HFFc6 (cell line): ENCODE measurements around the gene UBE2Q2. TPM values are rescaled to one million over a fixed set of nuclear protein-coding genes. Genes with fewer than 3 reads are reported as not detected.

ENCODE experiments used
- DNase-seq: peaks from one replicate; pipeline ENCODE4 v3.0.0-alpha.2; 2018
- H3K27ac Mint-ChIP-seq: 2 replicates; pipeline ENCODE4 v1.8.0; 2020; ENCODE audit warnings: mild to moderate bottlenecking, mixed read lengths
- H3K27me3 Mint-ChIP-seq: 2 replicates; pipeline ENCODE4 v1.8.0; 2021; ENCODE audit warnings: mild to moderate bottlenecking, moderate library complexity, mixed read lengths; ENCODE audit not compliant: insufficient read depth
- H3K36me3 Mint-ChIP-seq: 2 replicates; pipeline ENCODE4 v1.8.0; 2021; ENCODE audit warnings: low read depth, mixed read lengths
- H3K4me1 Mint-ChIP-seq: 2 replicates; pipeline ENCODE4 v1.8.0; 2020; ENCODE audit warnings: low read depth, mixed read lengths
- H3K4me3 Mint-ChIP-seq: 2 replicates; pipeline ENCODE4 v1.8.0; 2020; ENCODE audit warnings: mild to moderate bottlenecking, moderate library complexity, mixed read lengths
- H3K9me3 Mint-ChIP-seq: 2 replicates; pipeline ENCODE4 v1.8.0; 2020; ENCODE audit warnings: mild to moderate bottlenecking, mixed read lengths
- total RNA-seq, 6 experiments: library from RNA; stranded (reverse); fragmentation: NEBNext Ultra II Directional; extraction: Animal tissue kit (Norgen Biotek cat#: 25700); gene quantifications; 2 replicates in 1 of 6; 3 replicates in 5 of 6; pipeline ENCODE4 v1.2.3, GENCODE V29; 2021
- TF ChIP-seq, protein P1 (sequence below): fragments of 200-600 bp; sonication (generic); IDR thresholded peaks from 2 replicates; pipeline ENCODE4 v1.5.0; 2021; ENCODE audit warnings: antibody characterized with exemption, mild to moderate bottlenecking

Gene UBE2Q2
- total RNA-seq, 6 experiments from 2014 or later, result 38.4 to 45.6 (median 43.2) TPM

DNA sequence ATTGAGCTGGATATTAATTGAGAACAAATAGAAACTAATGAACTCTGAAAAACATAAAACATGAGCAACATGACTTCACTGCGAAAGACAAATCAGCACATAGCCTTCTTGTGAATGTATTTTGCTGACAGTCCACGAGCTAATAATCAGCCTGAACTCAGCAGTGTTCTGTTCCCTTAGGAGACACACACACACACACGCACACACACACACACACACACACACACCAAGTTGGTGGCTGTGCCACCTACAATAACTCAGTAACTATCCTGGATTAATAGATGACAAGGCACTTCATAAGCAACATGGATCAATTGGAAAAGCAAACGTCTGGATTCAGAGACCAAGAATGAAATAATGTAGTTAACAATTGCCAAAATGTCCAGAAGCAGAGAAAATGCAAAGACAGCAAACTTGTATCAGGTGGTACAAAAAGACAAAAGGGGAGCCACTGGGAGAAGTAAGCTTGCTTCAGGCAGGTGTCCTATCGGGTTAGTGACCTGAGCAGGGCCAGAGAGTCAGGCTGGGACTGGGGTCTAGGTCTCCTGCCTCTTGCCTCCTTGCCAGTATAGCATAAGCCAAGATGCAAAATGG, 20.5 kb upstream of the UBE2Q2 start:
- no peaks in the 10 kb centered on the region for H3K36me3 Mint-ChIP-seq

DNA sequence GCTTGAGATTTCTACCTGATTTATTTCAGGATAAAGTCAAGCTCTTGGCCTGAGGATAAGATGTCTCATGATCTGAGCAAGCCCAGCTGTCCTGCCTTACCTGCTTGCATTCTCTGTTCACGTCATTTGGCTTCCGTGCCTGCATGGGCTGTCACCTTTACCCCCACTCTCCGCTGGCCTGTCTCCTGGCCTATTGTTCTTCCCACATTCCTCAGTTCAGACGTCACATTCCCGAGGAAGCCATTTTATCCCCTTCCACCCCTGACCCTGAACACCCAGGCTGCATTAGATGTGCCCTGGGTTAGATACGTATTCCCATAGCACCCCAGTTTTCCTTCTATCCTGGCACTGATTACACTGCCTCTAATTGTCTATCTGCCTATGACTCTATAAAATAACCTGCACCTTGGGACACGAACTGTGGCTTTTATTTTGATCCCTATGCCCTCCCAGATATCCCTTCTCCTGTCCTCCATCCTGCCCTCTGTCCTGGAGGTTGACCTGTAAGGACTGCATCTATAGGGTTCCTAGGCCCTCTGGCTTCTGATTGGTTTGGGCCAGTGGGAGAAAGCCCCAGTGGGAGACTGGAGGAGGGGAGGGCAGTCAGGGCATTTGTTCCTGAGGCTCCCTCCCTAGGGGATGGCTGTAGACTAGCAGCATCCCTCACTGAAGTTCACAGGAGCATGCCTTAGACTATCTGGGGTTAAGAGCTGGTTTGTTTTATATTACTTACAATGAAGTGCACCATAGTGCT, 19.2 kb upstream of the UBE2Q2 start:
- Mint-ChIP-seq H3K36me3 (no peaks in the 10 kb centered on the region), H3K27ac (no peak overlapping the region), H3K4me3 (no peak overlapping the region), H3K4me1 (peaks cover 14% of the 10 kb centered on the region), H3K9me3 (no peaks in the 10 kb centered on the region), H3K27me3 (peaks cover 8% of the 10 kb centered on the region)
- TF ChIP-seq, protein P1, sequence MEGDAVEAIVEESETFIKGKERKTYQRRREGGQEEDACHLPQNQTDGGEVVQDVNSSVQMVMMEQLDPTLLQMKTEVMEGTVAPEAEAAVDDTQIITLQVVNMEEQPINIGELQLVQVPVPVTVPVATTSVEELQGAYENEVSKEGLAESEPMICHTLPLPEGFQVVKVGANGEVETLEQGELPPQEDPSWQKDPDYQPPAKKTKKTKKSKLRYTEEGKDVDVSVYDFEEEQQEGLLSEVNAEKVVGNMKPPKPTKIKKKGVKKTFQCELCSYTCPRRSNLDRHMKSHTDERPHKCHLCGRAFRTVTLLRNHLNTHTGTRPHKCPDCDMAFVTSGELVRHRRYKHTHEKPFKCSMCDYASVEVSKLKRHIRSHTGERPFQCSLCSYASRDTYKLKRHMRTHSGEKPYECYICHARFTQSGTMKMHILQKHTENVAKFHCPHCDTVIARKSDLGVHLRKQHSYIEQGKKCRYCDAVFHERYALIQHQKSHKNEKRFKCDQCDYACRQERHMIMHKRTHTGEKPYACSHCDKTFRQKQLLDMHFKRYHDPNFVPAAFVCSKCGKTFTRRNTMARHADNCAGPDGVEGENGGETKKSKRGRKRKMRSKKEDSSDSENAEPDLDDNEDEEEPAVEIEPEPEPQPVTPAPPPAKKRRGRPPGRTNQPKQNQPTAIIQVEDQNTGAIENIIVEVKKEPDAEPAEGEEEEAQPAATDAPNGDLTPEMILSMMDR, result no peak
- DNase-seq, result no peak

More for the DNA sequence above, 20.5 kb upstream of the UBE2Q2 start:
- TF ChIP-seq, protein P1, result no peak
- Mint-ChIP-seq H3K4me3 (no peak overlapping the region), H3K9me3 (no peaks in the 10 kb centered on the region), H3K27ac (no peak overlapping the region), H3K4me1 (peaks cover 13% of the 10 kb centered on the region), H3K27me3 (peaks cover 12% of the 10 kb centered on the region)
- no peak for DNase-seq

DNA sequence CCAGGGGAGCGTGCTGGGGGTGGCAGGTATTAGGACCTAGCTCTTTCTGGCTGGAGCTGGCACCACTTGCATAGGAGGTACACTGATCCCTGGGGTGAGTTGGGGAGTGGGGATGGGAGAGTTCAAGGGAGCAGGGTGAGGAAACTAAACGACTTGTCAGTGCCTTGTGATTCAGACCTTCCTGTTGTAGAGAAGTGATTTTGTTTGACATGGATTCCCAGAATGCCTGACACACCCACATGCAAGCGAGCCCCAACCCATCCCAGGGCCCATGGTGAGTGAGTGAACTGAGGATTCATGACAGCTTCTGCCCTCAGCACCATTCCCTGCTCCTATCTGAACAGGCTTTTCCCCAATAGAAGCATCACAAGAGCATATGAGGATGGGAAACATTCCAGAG, 15.6 kb upstream of the UBE2Q2 start:
- Mint-ChIP-seq H3K36me3 (no peaks in the 10 kb centered on the region), H3K27me3 (peaks cover 5% of the 10 kb centered on the region), H3K27ac (no peak overlapping the region)

DNA sequence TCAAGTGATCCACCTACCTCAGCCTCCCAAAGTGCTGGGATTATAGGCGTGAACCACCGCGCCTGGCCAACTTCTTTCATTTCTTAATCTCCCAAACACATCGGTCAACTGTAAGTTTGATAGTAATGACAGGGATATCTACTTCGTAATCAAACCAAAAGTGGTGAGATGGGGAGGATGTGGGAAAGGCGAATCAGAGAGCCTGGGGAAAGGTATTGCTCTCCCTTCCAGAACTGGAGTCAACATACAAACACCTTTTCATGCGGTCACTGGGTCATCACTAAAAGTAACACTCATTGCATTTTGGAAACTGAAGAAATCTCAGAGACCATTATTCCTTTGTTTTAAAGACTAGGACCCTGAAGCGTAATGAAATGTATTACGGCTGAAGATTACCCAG, 14.8 kb upstream of the UBE2Q2 start:
- Mint-ChIP-seq H3K27ac (no peak overlapping the region), H3K4me1 (peaks cover 14% of the 10 kb centered on the region), H3K4me3 (no peak overlapping the region), H3K36me3 (no peaks in the 10 kb centered on the region), H3K27me3 (peaks cover 5% of the 10 kb centered on the region), H3K9me3 (no peaks in the 10 kb centered on the region)
- TF ChIP-seq, protein P1, result no peak
- DNase-seq, result no peak

More for the DNA sequence above, 15.6 kb upstream of the UBE2Q2 start:
- no peaks in the 10 kb centered on the region for H3K9me3 Mint-ChIP-seq
- no peak for DNase-seq
- no peak overlapping the region for H3K4me3 Mint-ChIP-seq
- peaks cover 14% of the 10 kb centered on the region for H3K4me1 Mint-ChIP-seq
- TF ChIP-seq, protein P1, result no peak

DNA sequence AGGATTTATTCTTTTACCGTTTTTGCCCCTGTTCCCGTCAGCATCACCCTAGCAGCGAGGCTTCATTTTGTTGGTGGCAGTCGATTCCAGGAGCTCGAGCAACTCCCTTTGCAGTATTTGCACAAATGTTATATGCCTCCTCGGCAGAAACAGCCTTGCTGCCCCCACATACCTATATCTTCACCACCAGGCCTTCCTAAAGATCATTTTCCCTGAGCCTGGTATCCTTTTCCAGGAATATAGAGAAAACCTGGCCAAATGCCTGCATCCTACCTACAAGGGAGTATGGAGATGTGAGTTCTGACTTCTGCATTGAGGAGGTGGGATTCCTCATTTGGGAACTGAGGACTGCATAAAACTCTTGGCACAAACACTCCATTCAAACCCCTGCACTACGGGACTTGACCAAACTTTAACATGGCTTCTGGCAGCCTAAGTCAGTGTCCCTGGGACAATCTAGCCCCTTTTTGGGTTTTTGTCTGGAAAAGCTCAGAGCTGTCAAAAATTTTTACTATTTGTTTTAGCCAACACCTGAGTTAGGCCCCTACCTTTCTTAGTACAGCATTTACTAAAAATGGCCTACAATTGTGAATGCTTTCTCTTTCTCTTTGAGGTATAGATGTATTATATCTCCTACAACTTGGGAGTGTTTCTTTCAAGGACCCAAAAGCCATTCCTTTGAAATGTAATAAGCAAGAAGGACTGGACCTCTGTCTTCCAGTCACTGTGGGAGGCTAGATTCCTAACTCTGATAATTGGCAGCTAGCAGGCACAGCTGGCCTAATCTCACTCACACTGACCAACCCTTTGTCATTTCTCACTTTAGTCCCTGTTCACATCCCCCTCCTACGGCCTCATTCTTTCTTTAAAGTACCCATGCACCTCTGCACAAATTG, 12.1 kb upstream of the UBE2Q2 start:
- Mint-ChIP-seq H3K27ac (no peak overlapping the region), H3K4me3 (no peak overlapping the region), H3K9me3 (no peaks in the 10 kb centered on the region), H3K4me1 (peaks cover 6% of the 10 kb centered on the region), H3K36me3 (no peaks in the 10 kb centered on the region), H3K27me3 (peaks cover 4% of the 10 kb centered on the region)
- TF ChIP-seq, protein P1, result no peak
- DNase-seq, result no peak
